Panc1 (cell line): ENCODE data around the gene TPRA1.

Experiments
- CTCF ChIP-seq: fragments of 450-650 bp; IDR thresholded peaks from 2 replicates; pipeline ENCODE4 v1.5.1; 2017; ENCODE audit warnings: mild to moderate bottlenecking
- REST ChIP-seq, 2 experiments: IDR thresholded peaks; 2 replicates each; pipeline ENCODE4 v1.6.1; 2011 to 2012; ENCODE audit warnings: low read depth in 2 of 2, control low read depth in 1 of 2, low read length in 1 of 2, mild to moderate bottlenecking in 1 of 2, moderate library complexity in 1 of 2; ENCODE audit not compliant: insufficient read depth in 1 of 2
- SIN3A ChIP-seq: IDR thresholded peaks from 2 replicates; pipeline ENCODE4 v1.6.1; 2012; ENCODE audit warnings: low read depth, mild to moderate bottlenecking, low read length, moderate library complexity, borderline replicate concordance; ENCODE audit not compliant: insufficient read depth
- TCF7L2 ChIP-seq: IDR thresholded peaks from 2 replicates; pipeline ENCODE4 v1.6.1; 2011; ENCODE audit warnings: mild to moderate bottlenecking, low read depth, low read length, inconsistent platforms

- TF ChIP-seq CTCF (no peak), REST (IDR thresholded peaks at IDR 0.05; ENCODE audit: insufficient read depth in 1 of 2, low read depth in 2 of 2, low read length in 1 of 2) (no peak), TCF7L2 (no peak), SIN3A (no peak)
Observed at GRCh38 chr3:127580327-127581060, 10.0 kb downstream of the TPRA1 start.
